GM08714 (cell line): ENCODE data around the gene SLC25A33.
A peak's percentile ranks its signal among the peaks of the same experiment; 100 is the strongest.

Source experiments
- H3K4me3 ChIP-seq: fragments of 200-500 bp; sonication (Bioruptor generic); 2 replicates; pipeline ENCODE4 v1.5.1; 2014; ENCODE audit warnings: mild to moderate bottlenecking, low read length, inconsistent platforms
- ZNF274 ChIP-seq: IDR thresholded peaks from 2 replicates; pipeline ENCODE4 v1.6.1; 2012; ENCODE audit warnings: mild to moderate bottlenecking, low read depth, low read length

The SLC25A33 gene

DNA sequence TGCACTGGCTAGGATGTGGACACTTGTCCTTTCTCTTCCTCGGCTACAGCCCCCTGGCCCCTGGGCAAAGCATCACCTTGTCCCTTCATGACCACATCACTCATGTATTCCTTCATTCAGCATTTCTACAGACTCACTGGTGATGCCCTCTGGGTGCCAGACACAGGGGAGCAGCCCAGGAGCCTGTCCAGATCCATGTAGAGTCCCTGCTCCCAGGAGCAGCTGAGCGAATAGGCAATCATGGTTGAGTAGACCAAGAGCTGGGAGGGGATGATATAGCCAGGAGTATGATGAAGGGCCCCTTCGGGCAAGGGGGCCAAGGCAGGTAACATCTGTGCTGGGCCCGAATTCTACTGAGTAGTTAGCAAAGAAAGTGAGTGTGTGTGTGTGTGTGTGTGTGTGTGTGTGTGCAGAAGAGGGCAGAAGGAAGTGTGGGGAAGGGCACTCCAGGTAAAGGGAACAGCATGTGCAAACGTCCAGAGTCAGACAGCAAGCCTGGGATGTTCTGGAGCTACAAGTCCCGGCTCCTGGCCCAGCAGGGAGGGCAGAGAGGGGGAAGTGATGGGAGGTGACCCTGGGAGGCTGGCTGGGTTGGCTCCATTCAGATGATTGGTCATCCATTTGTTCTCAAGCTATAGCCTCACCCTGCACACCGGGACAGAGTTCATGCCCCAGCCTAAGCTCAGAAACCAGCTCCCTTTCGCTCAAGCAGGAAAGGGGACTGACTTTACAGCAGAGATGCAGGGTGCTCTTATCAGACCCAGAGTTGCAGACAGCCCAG, 91.3 kb downstream of the SLC25A33 start:
- no peak for TF ChIP-seq ZNF274
- H3K4me3 ChIP-seq, result peak overlapping the region; percentile 60; the same call in 1 of the 2 replicates

DNA sequence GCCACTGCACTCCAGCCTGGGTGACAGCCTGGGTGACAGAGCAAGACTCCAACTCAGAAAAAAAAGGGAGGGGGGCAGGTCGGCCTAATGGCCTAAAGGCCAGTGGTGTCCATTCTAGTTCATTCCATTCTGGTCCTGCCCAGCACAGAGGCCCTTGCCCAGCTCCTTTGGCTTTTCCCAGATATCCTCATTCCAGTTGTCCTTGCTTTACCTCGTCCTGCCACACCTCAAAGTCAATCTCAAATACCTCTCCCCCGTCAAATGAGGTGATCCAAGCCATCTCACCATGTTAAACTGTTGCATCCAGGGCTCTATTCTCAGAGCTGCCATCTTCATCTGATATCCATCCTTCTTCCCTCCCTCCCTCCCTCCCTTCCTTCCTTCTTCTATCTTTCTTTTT, 92.3 kb downstream of the SLC25A33 start:
- H3K4me3 ChIP-seq, result no peak overlapping the region
- no peak for TF ChIP-seq ZNF274

DNA sequence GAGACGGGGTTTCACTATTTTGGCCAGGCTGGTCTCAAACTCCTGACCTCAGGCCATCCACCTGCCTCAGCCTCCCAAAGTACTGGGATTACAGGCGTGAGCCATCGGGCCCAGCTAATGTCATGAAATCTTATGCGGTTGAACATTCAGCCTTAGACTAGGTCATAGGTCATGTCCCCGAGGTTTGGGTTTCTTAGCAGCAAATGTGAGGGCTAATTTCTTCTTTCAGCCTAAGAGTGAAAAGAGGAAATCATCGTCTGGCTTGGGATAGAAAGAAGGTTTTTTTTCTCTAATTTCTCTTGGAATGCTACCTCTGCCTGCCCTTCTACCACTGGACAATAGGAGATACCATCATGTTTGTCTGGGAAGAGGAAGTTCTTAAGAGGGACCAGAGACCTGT, 94.2 kb downstream of the SLC25A33 start:
- H3K4me3 ChIP-seq, result no peak overlapping the region
- TF ChIP-seq ZNF274, result no peak

GRCh38 chr1:9634582-9634981, 95.3 kb downstream of the SLC25A33 start:
- TF ChIP-seq ZNF274, result no peak
- H3K4me3 ChIP-seq, result no peak overlapping the region
